ENCODE measurements around the gene TTC23L. TPM values are rescaled to one million over a fixed set of nuclear protein-coding genes. Genes with fewer than 3 reads are reported as not detected.

Gene TTC23L
- total and polyA plus RNA-seq, 2 experiments from 2014 or later = 2.2 to 2.3 TPM

- no peak for TF ChIP-seq CTCF (conservative IDR thresholded peaks at IDR 0.05; ENCODE audit: low read depth in 2 of 2)
Measured at GRCh38 chr5:34876275-34876674, 37.3 kb downstream of the TTC23L start (continued).

GRCh38 chr5:34881246-34881645 lies 42.3 kb downstream of the TTC23L start:
- H3K9me2 ChIP-seq (ENCODE audit: insufficient read depth) = 0 out of 2 replicates have a peak, but pooled peaks cover 6% of the 10 kb centered on the region
- H3K27me3 ChIP-seq (ENCODE audit: insufficient read depth) = no peaks in the 10 kb centered on the region
- Mint-ChIP-seq H3K36me3 (ENCODE audit: low read depth) (peaks cover 14% of the 10 kb centered on the region; the same call in 2 of the 3 replicates), H3K9me3 (peaks cover 16% of the 10 kb centered on the region), H3K27ac (no peak overlapping the region), H3K4me3 (no peak overlapping the region), H3K4me1 (0 out of 3 replicates have a peak, but pooled peaks cover 3% of the 10 kb centered on the region), H3K27me3 (ENCODE audit: insufficient read depth, low read depth, poor library complexity) (no peaks in the 10 kb centered on the region)
- H3K4me2 ChIP-seq = no peak overlapping the region
- H3K36me3 ChIP-seq (ENCODE audit: insufficient read depth) = no peaks in the 10 kb centered on the region
- ATAC-seq = no peak
- no peak overlapping the region for H3K27ac ChIP-seq (ENCODE audit: low read depth)
- H3K79me2 ChIP-seq (replicated peaks; ENCODE audit: insufficient read depth) = no peaks in the 10 kb centered on the region
- H4K20me1 ChIP-seq (replicated peaks; ENCODE audit: insufficient read depth) = no peaks in the 10 kb centered on the region
- no peak overlapping the region for H3K4me3 ChIP-seq
- no peaks in the 10 kb centered on the region for H3K4me1 ChIP-seq (ENCODE audit: insufficient read depth)
- no peaks in the 10 kb centered on the region for H3F3A ChIP-seq (replicated peaks; ENCODE audit: low read depth)
- no peak overlapping the region for H2AFZ ChIP-seq
- DNase-seq (ENCODE audit: low spot score) = no peak
- TF ChIP-seq ZNF462 (CRISPR knock-in tag; IDR thresholded peaks at IDR 0.05) (no peak), POLR2AphosphoS5 (IDR thresholded peaks at IDR 0.05; ENCODE audit: low read depth) (no peak), ZNF331 (CRISPR knock-in tag; IDR thresholded peaks at IDR 0.05; ENCODE audit: low read depth) (no peak), ETS1 (IDR thresholded peaks at IDR 0.05) (no peak), EZH2 (IDR thresholded peaks at IDR 0.05; ENCODE audit: low read depth, unreplicated experiment) (no peak), CREB1 (CRISPR knock-in tag; IDR thresholded peaks at IDR 0.05; ENCODE audit: low read depth) (no peak), NANOG (IDR thresholded peaks at IDR 0.05; ENCODE audit: borderline replicate concordance) (no peak), CTCF (conservative IDR thresholded peaks at IDR 0.05; ENCODE audit: low read depth in 2 of 2) (no peak), EZH2phosphoT487 (IDR thresholded peaks at IDR 0.05; ENCODE audit: unreplicated experiment) (no peak), REST (IDR thresholded peaks at IDR 0.05; ENCODE audit: unreplicated experiment) (no peak)
